Hematopoietic multipotent progenitor cell treated with erythropoietin and hydrocortisone succinate and interleukin-3 and kit ligand, for 6 days (in vitro differentiated cells): ENCODE data around the gene LYPD4.
"Not testable (repeated sequence)": the region's sequence is repeated elsewhere in the genome, so short reads cannot be mapped to it uniquely, and the experiment has no call there.

ENCODE experiments used
- DNase-seq: peaks from one replicate; pipeline ENCODE4 v3.0.0-alpha.2; 2015

Gene LYPD4

GRCh38 chr19:41796901-41797300, 47.6 kb downstream of the LYPD4 start:
- DNase-seq = peak; percentile 40

- no peak for DNase-seq
These were observed 48.1 kb downstream of the LYPD4 start, which contains the start of gene CEACAM3 for GRCh38 chr19:41796362-41796761. CEACAM3 (plus strand) TSS chr19:41796587; CDS start chr19:41796678, 91 bp downstream.

DNA sequence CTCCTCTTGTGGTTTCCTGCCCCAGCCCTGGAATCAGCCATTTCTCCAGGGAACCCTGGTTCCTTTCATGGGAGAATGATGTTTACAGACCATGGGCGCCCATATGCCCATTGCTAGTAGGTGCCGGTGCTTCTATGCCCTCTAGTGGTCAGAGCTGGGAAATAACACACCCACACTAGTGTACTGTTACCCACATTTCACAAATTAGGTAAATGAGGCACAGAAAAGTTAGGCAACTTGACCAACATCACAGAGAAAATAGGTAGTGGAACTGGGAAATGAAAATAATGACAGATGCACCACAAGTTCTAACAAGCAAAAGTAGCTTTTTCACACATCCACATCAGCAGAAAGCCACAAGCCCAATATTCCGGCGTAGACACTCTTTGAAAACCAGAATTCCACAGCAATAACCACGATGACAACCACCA, 49.4 kb downstream of the LYPD4 start:
- DNase-seq = peak; percentile 82

DNA sequence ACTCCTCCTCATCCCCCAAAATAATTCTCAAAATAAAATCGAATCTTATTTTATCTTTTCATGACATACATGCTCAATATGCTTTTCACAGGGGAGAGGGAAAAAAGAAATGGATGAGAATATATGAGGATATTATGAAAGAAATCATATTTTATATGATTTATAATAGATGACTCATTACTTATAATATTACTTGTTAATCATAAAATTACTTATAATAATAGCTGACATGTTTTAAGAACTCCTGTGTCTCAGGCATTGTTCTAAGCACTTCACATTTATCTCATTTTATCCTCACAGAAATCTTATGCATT, 51.1 kb downstream of the LYPD4 start:
- DNase-seq = no peak

GRCh38 chr19:41792513-41793413, 51.7 kb downstream of the LYPD4 start:
- DNase-seq = peak; percentile 76

- DNase-seq = not testable (repeated sequence)
These were observed 55.4 kb downstream of the LYPD4 start for GRCh38 chr19:41789053-41789452.

DNA sequence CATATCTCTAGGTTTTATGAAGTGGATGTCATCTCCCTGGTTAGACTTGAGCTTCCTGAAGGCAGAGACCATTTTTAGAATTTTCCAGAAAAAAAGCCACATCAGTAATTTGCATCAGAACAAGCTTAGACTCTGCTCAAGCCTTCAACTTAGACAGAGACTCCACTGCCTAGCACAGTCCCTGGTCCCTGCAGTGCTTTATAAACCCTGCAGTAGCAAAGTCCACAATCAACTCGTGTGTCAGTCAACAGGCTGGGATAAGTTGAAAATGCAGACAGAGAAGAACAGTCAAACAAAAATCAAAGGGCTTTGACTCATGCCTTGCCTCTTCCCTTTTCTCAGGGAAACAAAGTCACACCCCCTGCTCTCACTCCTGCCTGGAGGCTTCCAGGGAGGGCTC, 56.0 kb downstream of the LYPD4 start:
- DNase-seq = not testable (repeated sequence)
